Ovary (tissue), 9 donors: ENCODE measurements around the gene ZNF362. TPM values are rescaled to one million over a fixed set of nuclear protein-coding genes. Genes with fewer than 3 reads are reported as not detected.

Source experiments
- DNase-seq, 5 donors: peaks; one replicate each; pipeline ENCODE4 v3.0.0-alpha.2; 2019 to 2020
- H3K27ac ChIP-seq, 2 donors: fragments of 200-600 bp; one replicate each; pipeline versions ENCODE4 v1.5.1 to v1.8.0; 2019 to 2022
- H3K27me3 ChIP-seq: fragments of 200-600 bp; one replicate; pipeline ENCODE4 v1.8.0; 2022
- H3K36me3 ChIP-seq: fragments of 200-600 bp; sonication (generic); one replicate; pipeline ENCODE4 v1.5.1; 2019
- H3K4me1 ChIP-seq: one replicate; pipeline ENCODE4 v1.8.1; 2013; ENCODE audit warnings: mild to moderate bottlenecking, moderate library complexity; ENCODE audit not compliant: insufficient read depth
- H3K4me3 ChIP-seq: fragments of 200-600 bp; sonication (generic); one replicate; pipeline ENCODE4 v1.5.1; 2017
- H3K9me3 ChIP-seq, 2 donors: fragments of 200-600 bp in 1 of 2; sonication (generic) in 1 of 2; one replicate each; pipeline versions ENCODE4 v1.5.1 to v1.8.1; 2013 to 2019; ENCODE audit warnings: mild to moderate bottlenecking in 1 of 2, moderate library complexity in 1 of 2
- CTCF ChIP-seq, 3 donors: fragments of 450-650 bp in 2 of 3; fragments of 200-600 bp in 1 of 3; IDR thresholded peaks; one replicate each; pipeline versions ENCODE4 v1.5.1 to v1.8.0; 2016 to 2022; ENCODE audit warnings: antibody characterized with exemption in 3 of 3, mild to moderate bottlenecking in 1 of 3
- EP300 ChIP-seq: sonication (generic); formaldehyde crosslinking; IDR thresholded peaks from one replicate; pipeline ENCODE4 v1.6.1; 2017; ENCODE audit warnings: antibody characterized with exemption
- POLR2A ChIP-seq: fragments of 450-650 bp; IDR thresholded peaks from one replicate; pipeline ENCODE4 v1.6.1; 2017; ENCODE audit warnings: antibody characterized with exemption, mild to moderate bottlenecking, moderate library complexity
- WGBS, 3 donors: extraction: QIAGEN DNeasy Blood & Tissue Kit in 1 of 3; methylation state at CpG; one replicate each; pipeline versions ENCODE4 v1.1.5 to v1.1.7; 2013 to 2017; 5-methylcytosine and 5-hydroxymethylcytosine counted together
- intact Hi-C, 4 donors: fragments of 100-400 bp; cut with DNase I; formaldehyde crosslinking; loops; one replicate each; pipeline versions ENCODE4 v1.11.0 to v1.15.1; 2022 to 2023
- polyA plus RNA-seq, 2 donors: library from polyadenylated mRNA; stranded (reverse); fragments of 200-250 nt in 1 of 2; fragments of 350-450 nt in 1 of 2; fragmentation: Illumina TruSeq in 1 of 2; extraction: RNeasy Lipid Tissue Mini Kit (QIAGEN cat#74804) in 1 of 2; gene quantifications; one replicate each; pipeline ENCODE4 v1.2.3, GENCODE V29; 2013 to 2014
- total RNA-seq, 7 donors: library from RNA; depleted of rRNA in 2 of 7; stranded (reverse); fragments of >200 nt in 2 of 7; fragmentation: NEBNext Ultra II Directional in 3 of 7; extraction: Animal tissue kit (Norgen Biotek cat#: 25700) in 3 of 7; gene quantifications; one replicate each; pipeline versions ENCODE4 v1.1.0 to v1.2.4, GENCODE V29; 2016 to 2023
- donor health status: DM: no; HTN: no; CAD: no; lungs with moderate emphysema.
- donor health status: DM: no; HTN: no; CAD: no.
- donor health status: Bipolar disorder and iron deficiency.
- donor health status: DM: yes; HTN: yes; CAD: no.
- donor health status: DM: no; HTN: no; CAD: no.
- donor health status: DM: yes; HTN: yes; CAD: no.

Gene ZNF362
- total and polyA plus RNA-seq, 9 donors, result 8.2 to 52.6 (median 32.7) TPM

DNA sequence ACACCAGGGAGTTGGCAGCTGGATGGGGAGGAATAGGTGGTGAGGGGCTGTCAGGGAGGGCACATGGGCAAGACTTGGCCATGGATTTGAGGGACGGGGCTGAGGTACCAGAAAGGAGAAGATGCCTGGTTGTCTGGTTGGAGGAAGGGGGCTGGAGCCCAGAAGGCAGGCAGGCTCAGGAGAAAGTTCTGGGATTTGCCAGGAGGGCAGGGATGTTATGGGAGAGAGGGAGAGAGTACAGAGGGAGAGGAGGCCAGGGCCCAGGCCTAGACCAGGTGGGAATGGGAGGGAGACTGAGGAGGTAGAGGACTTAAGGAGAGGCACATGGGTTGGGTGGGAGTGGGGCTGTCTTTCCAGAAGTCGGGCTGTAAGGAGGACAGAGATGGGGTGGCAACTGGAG lies 60.3 kb downstream of the ZNF362 start:
- DNase-seq, result no peak
- Histone ChIP-seq H3K9me3 (no peaks in the 10 kb centered on the region), H3K27ac (no peak overlapping the region), H3K36me3 (no peaks in the 10 kb centered on the region), H3K4me3 (no peak overlapping the region), H3K27me3 (no peaks in the 10 kb centered on the region), H3K4me1 (no peaks in the 10 kb centered on the region)
- intact Hi-C loops, result no loop called here
- WGBS, 3 donors, result 77 to 83% (median 79%) methylated on average over 2 of the region's 2 CpGs
- TF ChIP-seq CTCF (IDR thresholded peaks at IDR 0.05) (no peak), POLR2A (no peak), EP300 (no peak)

DNA sequence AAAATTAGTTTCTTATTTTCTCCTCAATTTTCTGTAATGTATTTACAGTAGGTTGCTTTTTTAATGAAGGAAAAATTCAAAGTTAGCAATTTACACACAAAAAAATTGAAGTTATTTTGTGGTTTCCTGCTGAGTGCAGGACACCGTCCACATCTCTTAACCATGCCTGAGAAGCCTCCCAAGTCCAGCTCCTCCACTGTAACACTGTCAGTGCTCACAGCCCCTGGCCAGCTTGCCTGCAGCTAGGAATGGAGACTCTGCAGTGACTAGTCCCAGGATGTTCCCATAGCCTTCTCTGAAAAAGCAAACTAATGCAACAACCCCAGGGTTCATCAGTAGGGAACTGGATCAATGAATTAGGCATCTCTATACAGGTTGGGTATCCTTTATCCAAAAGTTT lies 61.1 kb downstream of the ZNF362 start:
- Histone ChIP-seq H3K27me3 (no peaks in the 10 kb centered on the region), H3K27ac (no peak overlapping the region), H3K36me3 (no peaks in the 10 kb centered on the region), H3K9me3 (no peaks in the 10 kb centered on the region), H3K4me1 (no peaks in the 10 kb centered on the region), H3K4me3 (no peak overlapping the region)
- TF ChIP-seq EP300, result no peak
- TF ChIP-seq CTCF (IDR thresholded peaks at IDR 0.05), result no peak
- no peak for TF ChIP-seq POLR2A
- no peak for DNase-seq
- intact Hi-C loops, result no loop called here
- 33 to 48% (median 44%) methylated on average over 1 of the region's 1 CpG for WGBS, 3 donors

- no peak for DNase-seq
- Histone ChIP-seq H3K27ac (no peak overlapping the region), H3K27me3 (no peaks in the 10 kb centered on the region), H3K9me3 (no peaks in the 10 kb centered on the region), H3K4me1 (no peaks in the 10 kb centered on the region), H3K4me3 (no peak overlapping the region), H3K36me3 (no peaks in the 10 kb centered on the region)
- intact Hi-C loops, result no loop called here
- 59 to 75% (median 68%) methylated on average over 6 of the region's 6 CpGs for WGBS, 3 donors
- no peak for TF ChIP-seq CTCF (IDR thresholded peaks at IDR 0.05)
- TF ChIP-seq POLR2A, result no peak
- TF ChIP-seq EP300, result no peak
Observed at GRCh38 chr1:33317946-33318345, 61.7 kb downstream of the ZNF362 start.

DNA sequence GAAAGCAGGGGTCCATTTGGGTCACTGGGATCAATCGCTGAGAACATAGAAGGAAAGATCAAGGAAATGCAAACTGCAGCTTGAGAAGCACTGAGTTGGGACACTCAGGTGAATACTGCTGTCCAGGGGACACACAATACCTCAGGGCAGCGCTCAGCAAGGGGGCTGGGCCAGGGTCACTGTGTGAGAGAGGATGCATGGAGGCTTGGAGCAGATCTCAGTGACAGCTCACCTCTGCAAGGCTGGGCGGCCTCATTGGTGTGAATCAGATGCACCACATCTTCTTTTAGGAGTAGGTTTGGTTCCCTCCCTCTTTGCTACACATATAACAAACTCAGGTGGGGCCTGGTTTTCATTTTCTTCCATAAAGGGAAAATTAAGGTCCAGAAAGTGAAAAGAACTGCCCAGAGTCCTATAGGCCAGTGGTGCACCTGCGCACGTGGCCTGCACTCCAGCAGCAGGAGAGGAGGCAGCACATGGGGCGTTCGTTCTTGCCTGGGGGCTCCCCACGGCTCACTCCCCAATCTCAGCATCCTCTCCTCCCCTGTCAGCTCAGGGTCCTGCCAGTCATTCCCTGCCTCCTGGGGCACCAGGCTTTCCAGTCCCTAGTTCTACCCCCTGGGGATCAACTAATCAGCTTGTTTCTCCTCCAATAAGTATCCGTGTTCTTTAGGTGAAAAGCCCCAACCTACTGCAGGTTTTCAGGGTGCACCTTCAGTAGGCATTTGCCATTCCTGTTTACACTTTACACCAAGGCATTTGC lies 63.1 kb downstream of the ZNF362 start:
- Histone ChIP-seq H3K9me3 (no peaks in the 10 kb centered on the region), H3K36me3 (no peaks in the 10 kb centered on the region), H3K4me1 (no peaks in the 10 kb centered on the region), H3K4me3 (no peak overlapping the region), H3K27me3 (no peaks in the 10 kb centered on the region), H3K27ac (no peak overlapping the region)
- WGBS, 3 donors, result 85 to 92% (median 89%) methylated on average over 9 of the region's 9 CpGs
- no peak for DNase-seq
- TF ChIP-seq CTCF (IDR thresholded peaks at IDR 0.05) (no peak), POLR2A (no peak)
- intact Hi-C loops, result no loop called here
